H1 (cell line): ENCODE data around the gene EPB41L5. TPM values are rescaled to one million over a fixed set of nuclear protein-coding genes. Genes with fewer than 3 reads are reported as not detected.

ENCODE experiments used
- CTCF ChIA-PET: fragments of 300-600 bp; sonication (Branson Sonifier 250); formaldehyde crosslinking; loops from one replicate; lab custom pipeline; 2021; ENCODE audit not compliant: partially characterized antibody; lab: Charles Lee
- POLR2A ChIA-PET: fragments of 300-600 bp; sonication (Branson Sonifier 250); formaldehyde crosslinking; loops from one replicate; lab custom pipeline; 2021; ENCODE audit warnings: inconsistent platforms; ENCODE audit not compliant: partially characterized antibody; lab: Charles Lee
- DNase-seq, 2 experiments: peaks; one replicate each; pipeline versions ENCODE4 v3.0.0 to v3.0.0-alpha.2; 2010 to 2022; ENCODE audit warnings: low spot score in 2 of 2, low read depth in 1 of 2, mixed read lengths in 1 of 2
- FAIRE-seq: peaks from 2 replicates; lab custom pipeline; 2011; peaks lifted over from hg19 to GRCh38; lab: Jason Lieb, UNC
- H2AFZ ChIP-seq: 2 replicates; pipeline ENCODE4 v1.8.1; 2012; ENCODE audit warnings: low read length, inconsistent platforms
- H2AK5ac ChIP-seq: 2 replicates; pipeline ENCODE4 v1.6.1; 2013; ENCODE audit warnings: low read depth, low read length
- H2BK120ac ChIP-seq: replicated peaks from 2 replicates; pipeline ENCODE3; 2013; ENCODE audit warnings: low read depth, low read length, inconsistent platforms
- H2BK12ac ChIP-seq: 2 replicates; pipeline ENCODE4 v1.6.1; 2013; ENCODE audit warnings: low read depth, low read length
- H2BK15ac ChIP-seq: 2 replicates; pipeline ENCODE4 v1.6.1; 2013; ENCODE audit warnings: low read length
- H2BK20ac ChIP-seq: 2 replicates; pipeline ENCODE4 v1.6.1; 2013; ENCODE audit warnings: low read length
- H2BK5ac ChIP-seq: 2 replicates; pipeline ENCODE4 v1.6.1; 2013; ENCODE audit warnings: low read depth, low read length
- H3K14ac ChIP-seq: 2 replicates; pipeline ENCODE4 v1.6.1; 2013; ENCODE audit warnings: inconsistent platforms; ENCODE audit not compliant: insufficient read length
- H3K18ac ChIP-seq: 2 replicates; pipeline ENCODE4 v1.6.1; 2013; ENCODE audit warnings: low read length; ENCODE audit errors: extremely low read depth
- H3K23ac ChIP-seq: 2 replicates; pipeline ENCODE4 v1.6.1; 2013; ENCODE audit warnings: inconsistent platforms; ENCODE audit not compliant: insufficient read length
- H3K23me2 ChIP-seq: 2 replicates; pipeline ENCODE4 v1.6.1; 2013; ENCODE audit warnings: low read depth, low read length
- H3K27ac ChIP-seq: 2 replicates; pipeline ENCODE4 v1.6.1; 2011; ENCODE audit warnings: low read depth, low read length, inconsistent platforms
- H3K27me3 ChIP-seq, 4 experiments: replicated peaks in 1 of 4; 1 replicate in 1 of 4; 2 replicates in 3 of 4; pipeline versions ENCODE4 v1.6.1 to v1.8.1; 2011 to 2013; ENCODE audit warnings: low read length in 3 of 4, mild to moderate bottlenecking in 3 of 4, inconsistent platforms in 2 of 4, mixed read lengths in 2 of 4, moderate library complexity in 1 of 4; ENCODE audit not compliant: control insufficient read depth in 3 of 4, insufficient read depth in 3 of 4; ENCODE audit errors: extremely low read depth in 1 of 4
- H3K36me3 ChIP-seq, 4 experiments: 2 replicates each; pipeline versions ENCODE4 v1.6.1 to v1.8.1; 2011 to 2013; ENCODE audit warnings: mild to moderate bottlenecking in 4 of 4, low read length in 3 of 4, moderate library complexity in 2 of 4, control low read depth in 1 of 4, inconsistent platforms in 1 of 4; ENCODE audit not compliant: insufficient read depth in 4 of 4, control insufficient read depth in 2 of 4
- H3K4ac ChIP-seq: replicated peaks from 2 replicates; pipeline ENCODE3; 2013; ENCODE audit warnings: low read length, low read depth, mixed read lengths, inconsistent platforms; ENCODE audit not compliant: insufficient read length
- H3K4me1 ChIP-seq, 4 experiments: replicated peaks in 1 of 4; 1 replicate in 1 of 4; 2 replicates in 3 of 4; pipeline versions ENCODE4 v1.6.1 to v1.8.1; 2011 to 2013; ENCODE audit warnings: low read length in 3 of 4, inconsistent platforms in 2 of 4, mixed read lengths in 1 of 4; ENCODE audit not compliant: insufficient read depth in 4 of 4, control insufficient read depth in 3 of 4
- H3K4me2 ChIP-seq, 2 experiments: 2 replicates each; pipeline versions ENCODE4 v1.6.1 to v1.8.1; 2011 to 2013; ENCODE audit warnings: low read depth in 2 of 2, low read length in 2 of 2, control low read depth in 1 of 2, inconsistent platforms in 1 of 2, mild to moderate bottlenecking in 1 of 2; ENCODE audit not compliant: insufficient read depth in 1 of 2
- H3K4me3 ChIP-seq, 4 experiments: fragments of 200-600, 300-600 bp in 1 of 4; sonication (generic), shearing (Covaris generic), sonication (Bioruptor Twin) in 1 of 4; 2 replicates each; pipeline versions ENCODE4 v1.5.1 to v1.8.1; 2011 to 2016; ENCODE audit warnings: low read length in 4 of 4, low read depth in 3 of 4, control low read depth in 2 of 4, inconsistent platforms in 2 of 4, mild to moderate bottlenecking in 2 of 4, mixed read lengths in 1 of 4, moderate library complexity in 1 of 4; ENCODE audit not compliant: insufficient read depth in 2 of 4; ENCODE audit errors: extremely low read depth in 1 of 4
- H3K56ac ChIP-seq: replicated peaks from 2 replicates; pipeline ENCODE3; 2013; ENCODE audit warnings: low read depth, mild to moderate bottlenecking, mixed read lengths, low read length, inconsistent platforms; ENCODE audit not compliant: insufficient read length
- H3K79me1 ChIP-seq: 2 replicates; pipeline ENCODE4 v1.6.1; 2013; ENCODE audit warnings: low read depth, low read length, control low read depth
- H3K79me2 ChIP-seq, 2 experiments: 2 replicates each; pipeline versions ENCODE4 v1.6.1 to v1.8.1; 2012 to 2013; ENCODE audit warnings: low read length in 2 of 2, mild to moderate bottlenecking in 2 of 2, inconsistent platforms in 1 of 2; ENCODE audit not compliant: insufficient read depth in 2 of 2, control insufficient read depth in 1 of 2
- H3K9ac ChIP-seq, 4 experiments: replicated peaks in 1 of 4; 1 replicate in 1 of 4; 2 replicates in 3 of 4; pipeline versions ENCODE4 v1.6.1 to v1.8.1; 2011 to 2013; ENCODE audit warnings: low read depth in 3 of 4, low read length in 3 of 4, control low read depth in 2 of 4, mild to moderate bottlenecking in 2 of 4, moderate library complexity in 2 of 4, inconsistent platforms in 1 of 4; ENCODE audit errors: extremely low read depth in 1 of 4
- H3K9me3 ChIP-seq, 2 experiments: 2 replicates each; pipeline versions ENCODE4 v1.6.1 to v1.8.1; 2012 to 2013; ENCODE audit warnings: mild to moderate bottlenecking in 2 of 2, moderate library complexity in 2 of 2, control low read depth in 1 of 2, inconsistent platforms in 1 of 2, low read depth in 1 of 2, low read length in 1 of 2, mixed read lengths in 1 of 2; ENCODE audit not compliant: insufficient read depth in 2 of 2
- H4K20me1 ChIP-seq, 2 experiments: replicated peaks in 1 of 2; 2 replicates each; pipeline versions ENCODE3 to v1.8.1; 2011 to 2013; ENCODE audit warnings: inconsistent platforms in 2 of 2, low read length in 2 of 2, mild to moderate bottlenecking in 1 of 2; ENCODE audit not compliant: insufficient read depth in 2 of 2, control insufficient read depth in 1 of 2
- H4K5ac ChIP-seq: 2 replicates; pipeline ENCODE4 v1.6.1; 2013; ENCODE audit warnings: low read length, low read depth, mixed read lengths, inconsistent platforms; ENCODE audit not compliant: insufficient read length
- H4K8ac ChIP-seq: 2 replicates; pipeline ENCODE4 v1.8.0; 2013; ENCODE audit warnings: mild to moderate bottlenecking, moderate library complexity, low read length, inconsistent platforms; ENCODE audit not compliant: insufficient read depth; ENCODE audit errors: extremely low read depth
- H4K91ac ChIP-seq: replicated peaks from 2 replicates; pipeline ENCODE3; 2013; ENCODE audit warnings: low read length, mixed read lengths, inconsistent platforms; ENCODE audit not compliant: insufficient read length
- CREB1 ChIP-seq: IDR thresholded peaks from 2 replicates; pipeline ENCODE4 v1.6.1; 2012; ENCODE audit warnings: inconsistent platforms
- SUZ12 ChIP-seq: fragments of 200-600 bp; sonication (generic); IDR thresholded peaks from 2 replicates; pipeline ENCODE4 v1.6.1; 2012; ENCODE audit warnings: mild to moderate bottlenecking, inconsistent platforms, low read length, moderate library complexity, mixed read lengths
- USF2 ChIP-seq: IDR thresholded peaks from 2 replicates; pipeline ENCODE4 v1.6.1; 2011; ENCODE audit warnings: low read length, improper control_type of control experiment
- YY1 ChIP-seq: IDR thresholded peaks from 2 replicates; pipeline ENCODE4 v1.6.1; 2011; ENCODE audit warnings: low read depth, mild to moderate bottlenecking, low read length
- WGBS, 2 experiments: shearing (Covaris generic) in 1 of 2; methylation state at CpG; one replicate each; pipeline versions ENCODE4 v1.1.6 to v1.1.7; 2013 to 2015; ENCODE audit warnings: low lambda C conversion rate in 2 of 2, mixed read lengths in 2 of 2, inconsistent platforms in 1 of 2, low coverage in 1 of 2, missing lambda C conversion rate in 1 of 2; ENCODE audit not compliant: insufficient replicate concordance in 2 of 2, insufficient coverage in 1 of 2, insufficient read length in 1 of 2; ENCODE audit errors: extremely low coverage in 1 of 2, missing lambda C conversion rate in 1 of 2; 5-methylcytosine and 5-hydroxymethylcytosine counted together
- polyA plus RNA-seq, 7 experiments: library from polyadenylated mRNA; depleted of rRNA in 3 of 7; stranded (reverse) in 5 of 7; unstranded in 2 of 7; fragments of >200 nt in 5 of 7; fragments of 200-250 nt in 2 of 7; gene quantifications; 1 replicate in 5 of 7; 2 replicates in 1 of 7; 4 replicates in 1 of 7; pipeline versions ENCODE4 v1.2.1 to v1.2.3, GENCODE V29; 2011 to 2013; ENCODE audit warnings: missing spikeins in 2 of 7, mixed read lengths in 2 of 7
- total RNA-seq: library from RNA; stranded (reverse); fragmentation: NEBNext Ultra II Directional; extraction: Animal tissue kit (Norgen Biotek cat#: 25700); gene quantifications from 2 replicates; pipeline ENCODE4 v1.2.1, GENCODE V29; 2021

EPB41L5 gene
- total and polyA plus RNA-seq, 2 of the 8 experiments (the other 6 are each of a cell fraction or from before 2014, with no cell fraction given), result 13.5 to 32.3 TPM

- Histone ChIP-seq H3K18ac (no peak overlapping the region), H4K5ac (no peak overlapping the region), H3K79me1 (no peaks in the 10 kb centered on the region), H4K91ac (no peak overlapping the region), H3K23me2 (no peaks in the 10 kb centered on the region), H3K23ac (no peak overlapping the region), H3K36me3 (no peaks in the 10 kb centered on the region), H3K79me2 (no peaks in the 10 kb centered on the region), H3K27me3 (no peaks in the 10 kb centered on the region), H2BK5ac (no peak overlapping the region), H3K4me1 (no peaks in the 10 kb centered on the region), H3K27ac (no peak overlapping the region), H3K56ac (no peak overlapping the region), H4K8ac (no peak overlapping the region), H2AFZ (no peak overlapping the region), H2AK5ac (no peak overlapping the region), H4K20me1 (no peaks in the 10 kb centered on the region), H3K4me2 (no peak overlapping the region), H3K4ac (no peak overlapping the region), H2BK12ac (no peak overlapping the region), H3K14ac (no peak overlapping the region), H2BK120ac (no peak overlapping the region), H2BK20ac (no peak overlapping the region), H3K9me3 (no peaks in the 10 kb centered on the region), H3K9ac (no peak overlapping the region), H3K4me3 (no peak overlapping the region), H2BK15ac (no peak overlapping the region)
- ChIA-PET CTCF (interaction anchor here (2.0 kb wide), 1 partner anchor 34 kb away, joined by 7 read pairs; no protein-coding TSS in a partner anchor), POLR2A (no interaction called here)
- no peak for DNase-seq
- no peak for FAIRE-seq
- TF ChIP-seq SUZ12 (no peak), USF2 (no peak), CREB1 (no peak), YY1 (no peak)
- 93% methylated on average over 2 of the region's 2 CpGs; no CpG with 5 or more reads in 1 of the 2 experiments for WGBS, 2 experiments
These were observed 128.6 kb downstream of the EPB41L5 start for GRCh38 chr2:120141300-120142069.
